HG03378 (cell line): ENCODE measurements around the gene NT5C1B.

Experiments
- ATAC-seq: cut with Tn5 transposase; IDR thresholded peaks from one replicate; pipeline ENCODE4 v1.9.1; 2021; ENCODE audit warnings: mild to moderate bottlenecking, moderate library complexity; ENCODE audit not compliant: unreplicated experiment

NT5C1B gene

DNA sequence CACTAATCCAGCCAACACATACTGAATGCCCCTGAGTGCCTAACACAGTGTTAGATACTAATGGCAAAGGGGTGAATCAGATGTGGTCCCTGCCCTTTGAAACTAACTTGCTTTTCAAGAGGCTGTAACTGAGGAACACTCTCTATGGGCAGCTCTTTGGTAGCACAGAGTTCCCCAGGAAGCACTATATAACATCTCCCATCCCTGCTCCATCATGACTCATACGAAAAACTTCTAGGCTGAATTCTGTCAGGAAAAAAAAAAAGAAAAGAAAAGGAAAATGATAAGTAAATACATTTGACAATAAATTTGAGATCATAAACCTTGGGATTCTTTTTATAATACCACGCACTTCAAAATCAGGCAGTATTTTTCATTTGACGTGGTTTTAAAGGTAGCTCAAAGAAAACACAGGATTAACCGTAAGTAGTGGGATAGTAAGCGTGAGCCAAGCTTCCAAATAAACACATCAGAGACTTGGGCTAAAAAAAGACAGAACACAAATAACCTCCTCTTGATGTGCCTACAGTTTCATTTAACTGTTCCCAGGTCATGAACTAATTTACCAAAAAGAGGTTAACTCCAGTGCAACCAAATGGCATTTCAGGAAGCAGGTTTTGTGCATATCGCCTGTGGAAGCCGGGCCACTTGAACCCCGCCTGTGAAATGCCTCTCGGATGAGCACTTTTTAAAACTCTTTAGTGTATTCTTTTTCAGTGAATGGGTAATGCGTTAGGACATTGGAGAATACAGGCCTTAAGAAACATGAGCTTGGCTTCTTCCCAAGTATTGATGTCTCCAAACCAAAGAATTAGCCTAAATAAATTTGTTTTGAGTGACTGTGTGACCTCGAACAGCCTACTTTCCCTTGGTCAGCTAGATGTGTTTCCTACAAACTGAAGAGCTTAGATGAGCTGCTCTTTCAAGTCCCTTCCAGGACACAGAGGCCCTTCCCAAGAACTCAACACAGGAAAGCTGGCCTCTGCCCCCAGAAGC, 71.0 kb downstream of the NT5C1B start:
- ATAC-seq = no peak

DNA sequence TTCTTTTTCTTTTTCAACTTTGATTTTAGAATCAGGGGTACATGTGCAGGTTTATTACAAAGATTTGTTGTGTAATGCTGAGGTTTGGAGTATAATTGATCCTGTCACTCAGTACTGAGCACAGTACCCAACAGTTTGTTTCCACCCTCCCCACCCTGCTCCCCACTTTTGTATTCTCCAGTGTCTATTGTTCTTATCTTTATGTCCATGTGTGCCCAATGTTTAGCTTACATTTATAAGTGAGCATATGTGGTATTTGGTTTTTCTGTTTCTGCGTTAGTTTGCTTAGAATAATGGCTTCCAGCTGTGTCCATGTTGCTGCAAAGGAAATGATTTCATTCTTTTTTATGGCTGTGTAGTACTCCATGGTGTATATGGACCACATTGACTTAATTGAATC, 72.0 kb downstream of the NT5C1B start:
- no peak for ATAC-seq

DNA sequence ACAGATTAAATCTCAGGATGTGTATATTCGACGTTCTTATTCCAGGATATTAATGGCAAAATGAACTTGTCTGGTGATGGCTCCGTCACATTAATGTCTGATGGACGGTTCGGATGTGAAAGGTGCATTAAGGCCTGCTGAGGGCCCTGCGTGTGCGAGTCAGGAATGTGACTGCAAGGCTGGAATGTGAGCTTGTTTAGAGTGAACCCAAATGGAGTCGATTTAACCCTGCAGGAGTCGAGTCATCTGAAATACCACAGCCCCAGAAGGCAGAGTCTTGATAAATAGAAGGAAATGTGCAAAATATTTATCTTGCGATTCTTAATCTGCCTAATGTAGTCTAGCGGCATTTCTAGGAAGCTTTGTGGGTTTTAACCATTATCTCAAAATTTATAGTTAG, 73.3 kb downstream of the NT5C1B start:
- ATAC-seq = no peak

DNA sequence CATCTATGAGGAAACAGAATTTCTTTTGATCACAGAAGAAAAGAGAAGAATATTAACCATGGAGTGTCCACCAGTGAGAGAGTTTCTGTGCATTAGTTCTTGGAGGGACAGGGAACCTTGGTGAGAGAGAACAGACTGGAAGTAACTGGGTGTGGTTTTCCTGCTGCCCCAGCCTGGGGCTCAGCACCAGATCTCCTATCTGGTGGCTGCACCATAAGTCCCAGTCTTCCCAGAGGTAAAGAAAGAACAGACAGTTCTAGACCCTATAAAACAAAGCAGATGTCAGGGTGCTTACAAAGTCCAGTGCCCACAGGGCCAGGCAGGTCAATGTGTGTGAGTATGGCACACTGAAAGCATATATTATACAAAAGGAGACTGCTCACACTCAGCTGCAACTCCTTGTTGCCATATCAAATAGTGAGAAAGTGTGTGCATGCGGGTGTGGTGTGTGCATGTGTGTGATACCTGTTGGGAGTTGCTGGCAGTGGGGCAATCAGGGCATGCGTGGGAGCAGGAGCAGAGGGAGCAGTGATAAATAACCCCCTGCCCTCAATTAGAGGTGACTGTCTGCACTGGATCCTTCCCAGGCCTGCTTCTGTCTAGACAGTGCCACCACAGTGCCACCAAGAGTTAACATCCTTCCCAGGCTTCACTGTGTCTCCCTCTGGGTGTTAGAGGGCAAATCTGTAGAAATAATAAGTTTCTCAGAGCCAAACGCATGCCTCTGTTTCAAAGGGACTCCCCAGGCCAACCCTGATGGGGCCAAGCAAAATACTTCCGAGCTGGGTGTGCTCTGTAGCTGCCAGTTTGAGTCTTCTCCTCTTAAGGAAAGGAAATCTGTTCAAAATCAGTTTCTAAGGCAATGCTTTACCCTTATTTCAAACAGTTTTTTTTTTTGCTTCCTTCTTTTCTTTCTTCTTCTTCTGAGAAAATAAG, 74.6 kb downstream of the NT5C1B start:
- no peak for ATAC-seq
